ENCODE data around the gene IL12RB1. TPM values are rescaled to one million over a fixed set of nuclear protein-coding genes. Genes with fewer than 3 reads are reported as not detected.
A peak's percentile ranks its signal among the peaks of the same experiment; 100 is the strongest.

Gene IL12RB1
- total and polyA plus RNA-seq, 2 of the 8 experiments (the other 6 are each of a cell fraction or from before 2014, with no cell fraction given) = 0.03 TPM; not detected in 1

GRCh38 chr19:18017275-18018083 is 69.3 kb downstream of the IL12RB1 start:
- Histone ChIP-seq H3K27ac (ENCODE audit: low read depth, low read length) (no peak overlapping the region), H2BK20ac (ENCODE audit: low read length) (no peak overlapping the region), H3K14ac (ENCODE audit: insufficient read length) (no peak overlapping the region), H3K27me3 (replicated peaks in 1 of 4; ENCODE audit: control insufficient read depth in 3 of 4, extremely low read depth in 1 of 4, insufficient read depth in 3 of 4, low read length in 3 of 4) (no peaks in the 10 kb centered on the region; a peak in 1 of 7 replicates), H3K4ac (replicated peaks; ENCODE audit: insufficient read length, low read depth, low read length) (no peak overlapping the region), H3K23me2 (ENCODE audit: low read depth, low read length) (no peaks in the 10 kb centered on the region), H4K20me1 (replicated peaks in 1 of 2; ENCODE audit: control insufficient read depth in 1 of 2, insufficient read depth in 2 of 2, low read length in 2 of 2) (no peaks in the 10 kb centered on the region), H4K91ac (replicated peaks; ENCODE audit: insufficient read length, low read length) (peak overlapping the region; percentile 47), H3K4me2 (ENCODE audit: insufficient read depth in 1 of 2, low read depth in 2 of 2, low read length in 2 of 2) (no peak overlapping the region), H3K23ac (ENCODE audit: insufficient read length) (no peak overlapping the region), H4K5ac (ENCODE audit: insufficient read length, low read depth, low read length) (no peak overlapping the region), H2BK15ac (ENCODE audit: low read length) (peak overlapping the region; percentile 53; the same call in 1 of the 2 replicates), H3K4me1 (replicated peaks in 1 of 4; ENCODE audit: control insufficient read depth in 3 of 4, insufficient read depth in 4 of 4, low read length in 3 of 4) (peaks cover 0 to 3% (median 1%) of the 10 kb centered on the region in 4 experiments; a peak in 1 of 7 replicates), H3K36me3 (ENCODE audit: control insufficient read depth in 2 of 4, insufficient read depth in 4 of 4, low read length in 3 of 4) (no peaks in the 10 kb centered on the region), H3K9me3 (ENCODE audit: insufficient read depth in 2 of 2, low read depth in 1 of 2, low read length in 1 of 2) (no peaks in the 10 kb centered on the region), H3K4me3 (ENCODE audit: extremely low read depth in 1 of 4, insufficient read depth in 2 of 4, low read depth in 3 of 4, low read length in 4 of 4) (no peak overlapping the region), H3K79me1 (ENCODE audit: low read depth, low read length) (no peaks in the 10 kb centered on the region), H2BK120ac (replicated peaks; ENCODE audit: low read depth, low read length) (no peak overlapping the region), H4K8ac (ENCODE audit: extremely low read depth, insufficient read depth, low read length) (no peak overlapping the region; the same call in 1 of the 2 replicates), H2BK5ac (ENCODE audit: low read depth, low read length) (no peak overlapping the region), H2AK5ac (ENCODE audit: low read depth, low read length) (no peak overlapping the region), H3K79me2 (ENCODE audit: control insufficient read depth in 1 of 2, insufficient read depth in 2 of 2, low read length in 2 of 2) (no peaks in the 10 kb centered on the region), H3K9ac (replicated peaks in 1 of 4; ENCODE audit: extremely low read depth in 1 of 4, low read depth in 3 of 4, low read length in 3 of 4) (no peak overlapping the region), H3K56ac (replicated peaks; ENCODE audit: insufficient read length, low read depth, low read length) (no peak overlapping the region), H2BK12ac (ENCODE audit: low read depth, low read length) (no peak overlapping the region), H3K18ac (ENCODE audit: extremely low read depth, low read length) (no peak overlapping the region), H2AFZ (ENCODE audit: low read length) (no peak overlapping the region)
- 84% methylated on average over 15 of the region's 15 CpGs; no CpG with 5 or more reads in 1 of the 2 experiments for WGBS, 2 experiments (ENCODE audit: extremely low coverage in 1 of 2, insufficient coverage in 1 of 2, insufficient read length in 1 of 2, insufficient replicate concordance in 2 of 2, low coverage in 1 of 2, low lambda C conversion rate in 2 of 2, missing lambda C conversion rate in 1 of 2)
- ChIA-PET CTCF (ENCODE audit: partially characterized antibody) (interaction anchor here (0.6 to 1.4 kb wide), 8 partner anchors 9 to 143 kb away, joined by 3 to 7 read pairs (median 4); no protein-coding TSS in a partner anchor), POLR2A (ENCODE audit: partially characterized antibody) (interaction anchor here (0.7 kb wide), 1 partner anchor 158 kb away, joined by 3 read pairs; the partner anchor contains the start of gene RPL18A)
- DNase-seq (ENCODE audit: low read depth in 1 of 2, low spot score in 2 of 2) (no peak), FAIRE-seq (no peak)
- TF ChIP-seq CHD2 (IDR thresholded peaks at IDR 0.05; ENCODE audit: low read length) (no peak), BACH1 (IDR thresholded peaks at IDR 0.05; ENCODE audit: low read length) (no peak)
